Upper lobe of right lung (tissue), 1 donor: ENCODE results near the gene CFAP92. TPM values are rescaled to one million over a fixed set of nuclear protein-coding genes. Genes with fewer than 3 reads are reported as not detected.

Source experiments
- ATAC-seq: fragments of 200-7000 bp; cut with Tn5 transposase; one replicate; pipeline ENCODE4 v1.9.1; 2020; ENCODE audit warnings: mild to moderate bottlenecking, moderate library complexity
- DNase-seq: peaks from one replicate; pipeline ENCODE4 v3.0.0-alpha.2; 2020
- H3K27ac ChIP-seq: fragments of 200-600 bp; one replicate; pipeline ENCODE4 v1.8.0; 2022
- H3K27me3 ChIP-seq: fragments of 200-600 bp; one replicate; pipeline ENCODE4 v1.8.0; 2022; ENCODE audit warnings: mild to moderate bottlenecking
- H3K36me3 ChIP-seq: fragments of 200-600 bp; one replicate; pipeline ENCODE4 v1.8.0; 2022
- H3K4me1 ChIP-seq: fragments of 200-600 bp; one replicate; pipeline ENCODE4 v1.8.0; 2022
- H3K4me3 ChIP-seq: fragments of 200-600 bp; one replicate; pipeline ENCODE4 v1.8.0; 2022; ENCODE audit warnings: mild to moderate bottlenecking
- H3K9me3 ChIP-seq: fragments of 200-600 bp; one replicate; pipeline ENCODE4 v1.8.0; 2022
- intact Hi-C: fragments of 100-400 bp; cut with DNase I; formaldehyde crosslinking; loops from one replicate; pipeline ENCODE4 v1.11.0; 2022
- total RNA-seq: library from RNA; stranded (reverse); fragmentation: NEBNext Ultra II Directional; extraction: Animal tissue kit (Norgen Biotek cat#: 25700); gene quantifications from one replicate; pipeline ENCODE4 v1.2.1, GENCODE V29; 2021
- TF ChIP-seq, protein P1 (sequence below): fragments of 200-600 bp; IDR thresholded peaks from one replicate; pipeline ENCODE4 v1.8.0; 2022; ENCODE audit warnings: antibody characterized with exemption
- donor health status: DM: no; HTN: yes; CAD: no; lungs with severe emphysema.

Gene CFAP92
- total RNA-seq, 1 donor from 2014 or later, result 1.9 TPM

GRCh38 chr3:129037093-129037419 lies 43.2 kb upstream of the CFAP92 start:
- no peak for DNase-seq
- H3K36me3 ChIP-seq, result peaks cover 6% of the 10 kb centered on the region

GRCh38 chr3:129036222-129037092 lies 42.6 kb upstream of the CFAP92 start:
- Histone ChIP-seq H3K9me3 (no peaks in the 10 kb centered on the region), H3K36me3 (peaks cover 6% of the 10 kb centered on the region), H3K4me1 (no peaks in the 10 kb centered on the region), H3K27ac (no peak overlapping the region), H3K27me3 (no peaks in the 10 kb centered on the region), H3K4me3 (no peak overlapping the region)
- TF ChIP-seq, protein P1, sequence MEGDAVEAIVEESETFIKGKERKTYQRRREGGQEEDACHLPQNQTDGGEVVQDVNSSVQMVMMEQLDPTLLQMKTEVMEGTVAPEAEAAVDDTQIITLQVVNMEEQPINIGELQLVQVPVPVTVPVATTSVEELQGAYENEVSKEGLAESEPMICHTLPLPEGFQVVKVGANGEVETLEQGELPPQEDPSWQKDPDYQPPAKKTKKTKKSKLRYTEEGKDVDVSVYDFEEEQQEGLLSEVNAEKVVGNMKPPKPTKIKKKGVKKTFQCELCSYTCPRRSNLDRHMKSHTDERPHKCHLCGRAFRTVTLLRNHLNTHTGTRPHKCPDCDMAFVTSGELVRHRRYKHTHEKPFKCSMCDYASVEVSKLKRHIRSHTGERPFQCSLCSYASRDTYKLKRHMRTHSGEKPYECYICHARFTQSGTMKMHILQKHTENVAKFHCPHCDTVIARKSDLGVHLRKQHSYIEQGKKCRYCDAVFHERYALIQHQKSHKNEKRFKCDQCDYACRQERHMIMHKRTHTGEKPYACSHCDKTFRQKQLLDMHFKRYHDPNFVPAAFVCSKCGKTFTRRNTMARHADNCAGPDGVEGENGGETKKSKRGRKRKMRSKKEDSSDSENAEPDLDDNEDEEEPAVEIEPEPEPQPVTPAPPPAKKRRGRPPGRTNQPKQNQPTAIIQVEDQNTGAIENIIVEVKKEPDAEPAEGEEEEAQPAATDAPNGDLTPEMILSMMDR, result no peak
- intact Hi-C loops, result no loop called here
- DNase-seq, result no peak
- no peak for ATAC-seq

More at GRCh38 chr3:129037093-129037419, 43.2 kb upstream of the CFAP92 start:
- Histone ChIP-seq H3K4me1 (no peaks in the 10 kb centered on the region), H3K27me3 (no peaks in the 10 kb centered on the region), H3K4me3 (no peak overlapping the region), H3K27ac (no peak overlapping the region), H3K9me3 (no peaks in the 10 kb centered on the region)
- ATAC-seq, result no peak
- TF ChIP-seq, protein P1, result no peak
- intact Hi-C loops, result no loop called here

- H3K4me1 ChIP-seq, result no peaks in the 10 kb centered on the region
- intact Hi-C loops, result no loop called here
- ATAC-seq (no peak), DNase-seq (no peak)
- no peak overlapping the region for H3K27ac ChIP-seq
- no peaks in the 10 kb centered on the region for H3K9me3 ChIP-seq
- no peak overlapping the region for H3K4me3 ChIP-seq
- H3K27me3 ChIP-seq, result no peaks in the 10 kb centered on the region
- peaks cover 6% of the 10 kb centered on the region for H3K36me3 ChIP-seq
- TF ChIP-seq, protein P1, result no peak
Measured at GRCh38 chr3:129035360-129036221, 41.7 kb upstream of the CFAP92 start.

DNA sequence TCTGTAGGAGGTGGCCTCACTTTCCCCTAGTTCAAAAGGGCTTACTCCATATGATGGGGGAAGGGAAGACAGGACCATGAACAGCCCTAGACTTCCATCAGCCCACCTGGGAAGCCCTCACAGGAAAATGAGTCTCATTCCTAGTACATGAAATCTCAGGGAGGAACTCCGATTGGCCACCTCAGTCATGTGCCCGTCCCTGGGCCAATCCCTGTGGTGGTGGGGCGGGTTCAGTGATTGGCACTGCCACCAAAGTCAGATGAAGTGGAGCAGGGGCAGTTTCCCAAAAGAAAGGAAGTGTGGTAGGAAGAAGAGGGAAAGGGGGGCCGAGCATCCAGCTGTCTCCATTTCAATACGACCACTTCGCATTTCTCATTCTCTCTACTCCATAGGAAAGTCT lies 40.8 kb upstream of the CFAP92 start:
- intact Hi-C loops, result no loop called here
- H3K27ac ChIP-seq, result no peak overlapping the region

GRCh38 chr3:129033633-129034321 lies 39.9 kb upstream of the CFAP92 start:
- no peaks in the 10 kb centered on the region for H3K27me3 ChIP-seq
- H3K4me1 ChIP-seq, result no peaks in the 10 kb centered on the region
- TF ChIP-seq, protein P1, result no peak
- H3K9me3 ChIP-seq, result no peaks in the 10 kb centered on the region
- H3K4me3 ChIP-seq, result no peak overlapping the region
- ATAC-seq, result peak; percentile 21
- H3K36me3 ChIP-seq, result peaks cover 6% of the 10 kb centered on the region
- H3K27ac ChIP-seq, result no peak overlapping the region
- DNase-seq, result no peak
- intact Hi-C loops, result no loop called here

More for the DNA sequence above, 40.8 kb upstream of the CFAP92 start:
- H3K4me3 ChIP-seq, result no peak overlapping the region
- DNase-seq, result no peak
- H3K4me1 ChIP-seq, result no peaks in the 10 kb centered on the region
- TF ChIP-seq, protein P1, result no peak
- ATAC-seq, result no peak
- no peaks in the 10 kb centered on the region for H3K27me3 ChIP-seq
- peaks cover 6% of the 10 kb centered on the region for H3K36me3 ChIP-seq
- H3K9me3 ChIP-seq, result no peaks in the 10 kb centered on the region
